COLO668 (cell line): Measurements from ENCODE around the gene IGFBP5.

Source experiments
- DNase-seq: peaks from one replicate; lab custom pipeline; 2025; ENCODE audit not compliant: unreplicated experiment; lab: John Stamatoyannopoulos, UW

Gene IGFBP5

GRCh38 chr2:216690456-216690852, 4.9 kb downstream of the IGFBP5 start:
- DNase-seq: no peak

- no peak for DNase-seq
Measured at GRCh38 chr2:216689397-216689796, 6.0 kb downstream of the IGFBP5 start.

DNA sequence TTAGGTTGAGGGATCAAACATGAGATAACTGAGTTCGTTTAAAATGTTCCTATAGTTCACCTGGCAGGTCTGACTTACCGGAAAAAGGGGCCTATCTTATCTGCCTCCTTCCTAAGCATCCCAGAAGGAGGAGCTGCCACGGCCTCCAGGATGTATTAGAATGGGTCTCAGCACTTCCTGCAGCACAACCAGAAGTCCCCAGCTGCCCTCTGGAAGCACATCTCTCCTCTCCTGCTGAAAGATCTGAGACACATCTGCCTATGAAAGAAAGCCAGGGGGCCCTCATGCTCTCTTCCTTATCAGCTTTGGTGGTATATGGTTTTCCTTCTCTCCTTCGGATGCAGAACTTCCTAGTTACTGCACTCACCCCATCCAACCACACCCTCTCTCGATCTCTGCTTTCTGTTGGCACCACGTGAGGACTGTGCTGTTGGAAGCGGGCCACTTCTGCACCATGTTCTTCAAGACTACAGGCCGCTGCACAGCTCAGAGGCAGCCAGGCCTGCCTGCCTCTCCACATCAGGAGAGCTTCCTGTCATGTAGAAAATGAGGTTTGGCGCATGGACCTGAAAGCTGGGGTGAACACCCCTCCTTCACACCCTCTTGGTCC, 6.5 kb downstream of the IGFBP5 start:
- DNase-seq: no peak

- peak; percentile 22 for DNase-seq
Measured at GRCh38 chr2:216687646-216688045, 7.7 kb downstream of the IGFBP5 start.

GRCh38 chr2:216687111-216687510, 8.2 kb downstream of the IGFBP5 start:
- DNase-seq: no peak

DNA sequence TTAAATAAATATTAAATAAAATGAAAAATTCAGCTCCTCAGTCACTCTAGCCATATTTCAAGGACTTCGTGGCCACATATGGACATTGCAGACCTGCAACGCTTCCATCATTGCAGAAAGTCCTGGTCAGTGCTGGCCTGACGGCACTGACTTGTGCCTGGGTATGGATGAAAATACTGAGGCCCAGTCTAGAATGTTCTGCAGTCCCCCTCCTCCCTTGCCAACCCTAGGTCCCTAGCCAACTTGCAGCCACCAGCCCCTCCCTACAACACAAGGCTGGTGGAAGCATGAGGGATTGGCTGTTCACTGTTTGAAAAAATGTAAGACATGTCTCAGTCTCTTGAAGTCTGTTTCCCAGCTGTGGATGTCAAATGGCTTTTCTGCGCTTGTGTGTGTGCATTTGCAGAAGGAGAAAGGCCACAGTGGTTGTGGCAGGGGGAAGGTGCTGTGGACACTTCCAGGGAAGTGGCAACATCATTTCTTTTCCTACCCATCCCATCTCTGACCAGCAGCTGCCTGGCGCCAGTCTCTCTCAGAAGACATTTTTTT, 9.9 kb downstream of the IGFBP5 start:
- DNase-seq: no peak

DNA sequence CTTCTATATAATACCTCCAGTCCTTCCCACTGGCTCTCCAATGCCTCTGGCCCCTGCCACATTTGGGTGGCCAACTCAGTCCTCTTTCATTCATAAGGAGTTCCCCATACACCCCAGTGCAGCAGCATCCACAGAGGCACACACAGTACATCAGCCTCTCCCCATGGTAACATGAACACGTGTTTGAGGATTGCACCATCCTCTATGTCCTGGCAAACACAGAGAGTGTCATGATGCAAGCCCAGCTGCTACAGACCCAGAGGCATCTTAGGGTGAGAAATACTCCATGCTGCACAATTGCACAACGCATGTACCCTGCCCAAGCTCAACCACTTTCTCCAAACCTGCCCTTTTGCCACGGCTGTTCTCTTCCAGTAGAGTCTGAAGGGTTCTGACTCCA, 11.5 kb downstream of the IGFBP5 start:
- DNase-seq: peak; percentile 32

GRCh38 chr2:216681683-216682082, 13.7 kb downstream of the IGFBP5 start:
- DNase-seq: no peak

DNA sequence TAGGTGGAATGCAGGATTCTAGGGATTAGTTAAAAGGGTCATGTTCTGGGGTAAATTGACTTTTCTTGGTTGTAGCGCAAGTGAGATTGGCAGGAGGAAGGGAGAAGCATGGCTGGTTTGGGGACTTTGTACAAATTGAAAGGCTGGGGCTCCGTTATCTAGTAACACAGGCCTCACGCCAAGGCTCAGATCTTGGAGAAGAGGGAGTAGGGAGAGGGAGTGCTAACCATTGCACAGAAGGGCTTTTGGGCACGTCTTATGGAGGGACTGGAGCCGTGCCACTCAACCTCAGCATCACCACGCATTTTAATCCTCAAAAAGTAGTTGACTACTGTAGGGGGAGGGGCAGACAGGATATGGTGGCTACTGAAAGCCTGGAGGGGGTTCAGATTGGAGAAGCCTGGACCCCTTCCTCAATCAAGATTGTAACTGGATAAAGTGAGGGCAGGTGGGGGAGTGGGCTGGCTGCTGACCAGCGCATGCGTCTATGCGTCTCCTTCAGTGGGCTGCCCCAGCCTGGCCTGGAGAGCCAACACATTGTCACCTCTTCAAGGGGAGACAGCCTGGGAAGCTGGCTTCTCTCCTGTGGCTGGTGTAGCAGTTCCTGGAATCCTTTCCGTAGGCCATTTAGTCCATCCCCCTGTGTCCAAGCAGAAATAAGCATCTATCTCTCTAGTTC, 14.3 kb downstream of the IGFBP5 start:
- DNase-seq: no peak

DNA sequence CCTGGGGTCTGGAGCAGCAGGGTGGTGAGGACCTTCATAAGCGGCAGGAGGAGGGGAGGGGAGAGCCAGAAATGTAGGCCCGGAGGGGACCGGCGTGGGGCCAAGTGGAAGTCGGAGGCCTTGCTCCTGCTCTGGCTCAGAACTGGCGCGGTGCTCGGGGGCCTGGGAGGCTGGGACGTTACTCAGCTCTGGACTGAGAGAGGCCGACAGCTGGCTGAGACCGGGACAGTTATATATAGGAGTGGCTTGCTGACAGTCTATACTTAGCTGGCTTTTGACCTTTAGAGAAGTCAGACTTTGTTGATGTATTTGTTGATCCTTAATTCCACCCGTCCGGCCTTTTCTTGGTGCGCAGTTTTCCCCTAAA, 15.7 kb downstream of the IGFBP5 start:
- DNase-seq: no peak

- no peak for DNase-seq
Measured at GRCh38 chr2:216678813-216679657, 16.3 kb downstream of the IGFBP5 start.

GRCh38 chr2:216678098-216678465, 17.3 kb downstream of the IGFBP5 start:
- DNase-seq: no peak

DNA sequence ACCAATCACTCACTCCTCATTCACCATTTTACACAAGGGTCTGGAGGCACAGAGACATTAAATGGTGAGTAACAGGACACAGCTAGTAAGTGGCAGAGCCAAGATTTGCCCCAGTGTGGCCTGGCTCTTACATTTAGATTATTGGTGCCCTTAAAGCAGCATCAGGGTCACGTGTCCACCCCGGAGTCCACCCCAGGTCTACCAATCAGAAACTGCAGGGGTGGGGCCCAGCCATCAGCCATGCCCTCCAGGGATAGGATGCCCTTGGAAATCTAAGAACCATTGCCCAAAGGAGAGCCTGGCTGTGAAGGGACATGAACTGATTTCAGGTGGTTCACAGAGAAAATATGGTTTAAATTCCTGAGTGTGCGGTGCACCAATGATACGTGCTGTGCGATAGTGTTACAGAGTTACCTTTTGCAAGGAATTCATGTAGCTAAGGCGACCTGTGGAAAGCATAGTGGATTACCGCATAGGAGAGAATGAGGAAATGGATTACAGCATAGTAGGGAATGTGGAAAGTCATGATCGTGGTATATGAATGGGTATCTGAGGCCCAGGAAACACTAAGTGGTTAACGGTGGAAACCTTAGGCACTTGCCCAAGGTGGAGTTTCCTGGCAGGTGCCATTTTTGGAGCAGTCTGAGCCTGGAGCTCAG, 17.8 kb downstream of the IGFBP5 start:
- DNase-seq: no peak

DNA sequence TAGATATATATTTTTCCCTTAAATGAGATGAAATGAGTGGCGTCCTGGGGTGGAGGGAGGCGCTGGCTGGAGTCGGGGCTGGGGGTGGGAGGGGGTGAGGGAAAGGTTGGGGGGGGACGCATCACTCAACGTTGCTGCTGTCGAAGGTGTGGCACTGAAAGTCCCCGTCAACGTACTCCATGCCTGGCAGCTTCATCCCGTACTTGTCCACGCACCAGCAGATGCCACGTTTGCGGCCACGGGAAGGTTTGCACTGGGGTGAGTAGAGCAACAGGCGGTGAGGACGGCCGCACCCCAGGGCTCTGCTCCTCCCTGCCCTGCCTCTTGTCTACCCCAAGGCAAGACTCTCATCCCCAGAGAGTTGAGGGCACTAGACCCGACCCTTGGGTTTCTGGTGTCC, 18.7 kb downstream of the IGFBP5 start:
- no peak for DNase-seq

- no peak for DNase-seq
Measured at GRCh38 chr2:216674376-216674775, 21.0 kb downstream of the IGFBP5 start.

GRCh38 chr2:216673609-216674008, 21.7 kb downstream of the IGFBP5 start:
- no peak for DNase-seq

- DNase-seq: no peak
Measured at GRCh38 chr2:216673021-216673420, 22.3 kb downstream of the IGFBP5 start.

DNA sequence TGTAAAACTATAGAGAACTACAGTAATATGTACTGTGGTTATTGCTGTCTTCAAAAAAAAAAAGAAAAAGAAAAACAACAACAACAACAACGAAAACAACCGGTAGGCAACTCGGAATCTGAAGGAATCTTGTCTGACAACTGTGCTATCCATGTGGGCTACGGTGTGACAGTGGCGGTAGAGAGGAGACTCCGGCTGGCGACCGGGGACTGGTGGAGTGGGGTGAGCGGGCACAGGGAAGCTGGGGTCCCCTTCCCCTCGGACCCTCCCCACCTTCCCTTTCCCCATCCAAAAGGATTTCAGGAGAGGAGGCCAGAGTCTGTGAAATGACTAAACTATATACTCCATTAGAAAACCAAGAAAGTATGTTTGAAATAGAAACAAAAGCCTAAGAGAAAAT, 22.9 kb downstream of the IGFBP5 start:
- DNase-seq: no peak

DNA sequence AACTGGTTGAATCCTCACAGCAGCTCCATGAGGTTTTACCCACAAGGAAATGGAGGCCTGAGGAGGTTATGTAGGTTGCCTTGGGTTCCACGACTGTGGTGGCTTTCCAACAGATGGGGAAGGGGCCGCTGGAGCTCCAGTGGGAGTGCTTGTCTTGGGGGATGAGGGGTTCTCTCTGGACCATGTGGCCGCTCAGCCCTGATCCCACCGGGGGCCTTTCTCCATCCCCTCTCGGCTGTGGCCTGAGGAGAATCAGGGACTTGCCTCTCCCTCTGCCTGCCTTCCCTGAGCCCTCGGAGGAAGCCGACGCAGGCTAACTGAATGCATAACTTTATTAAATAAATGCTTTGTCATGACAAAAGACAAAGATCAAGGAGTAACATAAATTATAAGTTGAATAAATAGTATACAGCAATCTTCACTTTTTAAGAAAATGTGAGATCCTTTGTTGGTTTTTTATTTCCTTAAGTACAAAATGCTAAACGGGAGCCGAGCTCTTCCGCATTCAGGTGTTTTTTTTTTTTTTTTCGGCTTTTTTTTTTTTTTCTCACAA, 23.5 kb downstream of the IGFBP5 start:
- DNase-seq: no peak

DNA sequence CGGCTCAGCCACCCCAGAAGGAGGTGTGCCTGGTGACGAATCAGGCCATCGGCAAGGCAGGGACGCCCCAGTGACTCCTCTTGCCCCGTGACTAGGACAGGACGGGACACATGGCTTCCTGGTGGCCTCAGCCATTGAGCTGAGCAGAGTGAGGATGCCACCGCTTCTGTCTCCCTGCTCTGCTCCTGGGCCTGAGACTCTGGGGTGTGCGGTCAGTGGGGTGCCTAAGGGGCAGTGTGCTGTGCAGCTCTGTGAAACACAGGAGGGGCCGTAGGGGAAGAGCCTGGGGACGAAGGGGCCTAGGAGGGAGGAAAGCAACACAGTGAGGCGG, 24.3 kb downstream of the IGFBP5 start:
- no peak for DNase-seq
